IPS-NIHi7 (cell line): ENCODE data around the gene TBX3.

Experiments
- DNase-seq: peaks from one replicate; pipeline ENCODE4 v3.0.0; 2012; ENCODE audit warnings: mixed read lengths; ENCODE audit errors: extremely low spot score

Gene TBX3

GRCh38 chr12:114682785-114683708 is 928 bp downstream of the TBX3 start:
- DNase-seq, result no peak

GRCh38 chr12:114682106-114682784 is 1.7 kb downstream of the TBX3 start:
- no peak for DNase-seq

DNA sequence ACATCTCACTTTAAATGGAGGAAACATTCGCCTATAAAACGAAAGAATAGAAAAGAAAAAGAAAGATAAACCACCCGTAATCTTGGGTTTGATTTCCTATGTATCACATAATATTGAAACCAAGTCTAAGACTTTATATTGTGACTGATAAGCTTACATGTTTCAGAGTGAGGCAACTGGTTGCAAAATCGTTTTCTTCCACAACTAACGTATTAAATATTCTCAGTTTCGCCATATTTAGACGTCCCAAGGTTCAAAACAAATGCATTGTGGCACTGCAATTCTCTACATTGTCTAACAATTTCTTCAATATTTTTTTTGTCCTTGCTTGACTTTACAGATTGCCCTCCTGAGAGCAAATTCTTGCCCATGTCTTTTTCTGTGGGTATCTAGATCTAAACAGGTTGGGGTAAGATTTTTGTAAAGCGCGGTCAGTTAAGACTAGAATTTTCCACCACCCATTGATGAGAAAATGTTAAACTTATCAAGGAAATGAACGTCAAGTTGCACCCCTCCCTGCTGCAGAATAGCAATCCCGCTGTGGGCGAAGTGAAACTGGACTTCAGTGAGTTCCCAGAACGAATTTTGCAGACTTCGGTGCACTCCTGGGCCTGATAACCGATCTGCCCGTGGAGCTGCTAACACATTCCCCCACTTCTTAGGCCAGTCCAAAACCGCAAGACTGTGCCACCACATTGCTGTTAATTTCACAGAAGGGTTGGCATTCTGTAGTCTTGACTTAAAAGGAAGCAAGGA is 2.7 kb downstream of the TBX3 start:
- DNase-seq, result no peak

DNA sequence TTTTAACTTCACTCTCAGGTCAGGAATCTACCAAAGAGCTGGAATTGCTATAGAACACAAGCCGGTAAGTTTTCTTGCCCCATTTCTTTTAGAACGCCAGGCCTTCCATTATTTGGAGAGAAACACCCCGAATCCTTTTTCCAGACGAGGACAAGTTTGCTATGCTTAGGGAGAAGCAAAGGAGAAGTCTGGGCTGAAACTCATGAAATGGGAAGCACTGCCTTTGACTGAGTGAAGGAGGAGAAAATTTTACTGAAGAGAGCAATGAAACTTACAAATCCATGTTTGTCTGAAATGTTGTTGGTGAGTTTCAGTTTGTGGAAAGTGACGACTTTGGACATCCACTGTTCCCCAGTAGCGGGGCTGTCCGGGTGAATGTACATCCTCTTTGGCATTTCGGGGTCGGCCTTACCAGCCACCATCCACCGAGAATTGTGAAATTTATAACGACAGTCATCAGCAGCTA is 3.3 kb downstream of the TBX3 start:
- DNase-seq, result no peak

- no peak for DNase-seq
These were observed 4.0 kb downstream of the TBX3 start for GRCh38 chr12:114679942-114680341.

- DNase-seq, result no peak
These were observed 4.5 kb downstream of the TBX3 start for GRCh38 chr12:114679452-114679875.

- DNase-seq, result no peak
These were observed 5.3 kb downstream of the TBX3 start for GRCh38 chr12:114678718-114679117.

- no peak for DNase-seq
These were observed 5.9 kb downstream of the TBX3 start for GRCh38 chr12:114678028-114678427.

DNA sequence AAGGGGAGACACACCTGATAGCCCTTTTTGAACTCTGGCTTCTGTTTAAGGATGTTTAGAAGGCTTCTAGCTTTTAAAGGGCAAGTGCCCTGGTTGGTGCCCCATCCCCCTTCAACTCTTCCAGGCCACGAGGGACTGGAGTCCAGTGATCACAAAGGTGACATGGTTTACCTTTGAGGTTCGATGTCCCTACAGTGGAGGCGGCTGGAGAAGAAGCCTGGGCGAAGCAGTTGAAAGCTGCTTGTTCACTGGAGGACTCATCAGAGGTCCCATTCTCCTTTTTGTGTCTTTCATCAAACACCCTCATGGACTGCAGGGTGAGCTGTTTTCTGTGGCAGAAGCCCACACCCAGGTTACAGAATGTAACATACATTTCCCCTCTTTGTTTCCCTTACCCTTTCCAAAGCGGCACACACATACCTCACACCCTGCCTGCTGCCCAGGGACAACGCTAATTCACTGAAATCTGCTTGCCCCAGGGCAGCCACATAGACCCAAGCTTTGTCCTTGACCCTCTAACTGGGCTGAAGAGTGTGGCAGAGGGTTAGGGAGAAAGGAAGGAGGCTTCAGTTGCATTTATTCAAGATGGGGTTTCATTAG is 7.7 kb downstream of the TBX3 start:
- DNase-seq, result no peak

DNA sequence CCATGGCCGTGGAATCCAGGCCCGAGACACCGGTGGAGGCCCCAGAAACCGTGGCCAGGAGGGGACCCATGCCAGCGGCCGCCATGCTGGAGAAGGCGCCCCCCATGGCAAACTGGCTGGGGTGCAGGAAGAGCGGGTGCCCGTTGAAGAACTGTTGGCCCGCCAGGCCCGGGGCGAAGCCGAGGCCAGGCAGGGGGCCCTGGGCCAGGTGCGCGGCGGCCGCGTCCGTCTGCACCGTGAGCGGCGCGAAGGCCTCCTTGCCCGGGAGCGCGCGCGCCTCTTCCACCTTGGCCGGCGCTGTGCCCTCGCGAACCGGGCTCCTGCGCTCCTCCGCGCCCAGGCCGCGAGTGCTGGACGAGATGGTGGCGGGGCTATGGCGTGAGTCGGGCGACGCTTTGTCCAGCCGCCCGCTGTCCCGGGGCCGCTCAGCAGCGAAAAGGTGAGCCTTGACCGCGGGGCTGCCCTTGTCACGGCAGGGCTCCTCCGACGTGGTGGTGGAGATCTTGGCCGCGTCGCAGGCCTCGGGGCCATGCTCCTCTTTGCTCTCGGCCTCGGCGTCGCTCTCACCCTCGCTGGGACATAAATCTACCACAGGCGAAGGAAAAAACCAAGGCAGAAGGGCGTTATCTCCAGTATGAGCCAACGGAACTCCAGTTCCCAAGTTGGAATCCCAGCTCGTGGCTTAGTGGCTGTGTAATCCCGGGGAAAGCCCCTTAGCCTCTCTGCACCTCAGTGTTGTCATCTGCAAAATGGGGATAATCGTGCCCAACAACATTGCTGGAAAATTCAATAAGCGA is 9.5 kb downstream of the TBX3 start:
- DNase-seq, result no peak

- no peak for DNase-seq
These were observed 10.1 kb downstream of the TBX3 start for GRCh38 chr12:114673901-114674250.

- peak; percentile 33 for DNase-seq
These were observed 10.7 kb downstream of the TBX3 start for GRCh38 chr12:114673169-114673833.

GRCh38 chr12:114672817-114673168 is 11.2 kb downstream of the TBX3 start:
- no peak for DNase-seq

- peak; percentile 36 for DNase-seq
These were observed 12.2 kb downstream of the TBX3 start for GRCh38 chr12:114671443-114672411.

DNA sequence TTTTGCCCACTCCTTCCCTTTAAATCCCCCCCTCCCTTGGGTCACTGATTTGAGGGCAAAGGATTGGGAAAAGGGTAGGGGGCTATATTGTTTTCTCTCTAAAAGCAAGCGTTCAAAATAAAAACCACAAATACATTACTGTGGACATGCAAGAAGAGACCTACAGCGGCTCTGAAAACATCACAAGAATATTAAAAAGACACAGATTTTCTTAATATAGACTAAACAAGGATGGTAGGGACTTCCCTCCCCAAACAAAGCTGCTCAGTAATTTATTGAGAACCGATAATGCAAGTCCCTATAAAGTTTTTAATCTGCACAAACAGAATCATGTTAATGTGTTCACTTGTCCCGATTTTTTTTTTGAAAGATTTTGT is 12.9 kb downstream of the TBX3 start:
- DNase-seq, result no peak

- DNase-seq, result no peak
These were observed 13.5 kb downstream of the TBX3 start for GRCh38 chr12:114670291-114670980.

- peak; percentile 11 for DNase-seq
These were observed 14.3 kb downstream of the TBX3 start for GRCh38 chr12:114669401-114670290.

DNA sequence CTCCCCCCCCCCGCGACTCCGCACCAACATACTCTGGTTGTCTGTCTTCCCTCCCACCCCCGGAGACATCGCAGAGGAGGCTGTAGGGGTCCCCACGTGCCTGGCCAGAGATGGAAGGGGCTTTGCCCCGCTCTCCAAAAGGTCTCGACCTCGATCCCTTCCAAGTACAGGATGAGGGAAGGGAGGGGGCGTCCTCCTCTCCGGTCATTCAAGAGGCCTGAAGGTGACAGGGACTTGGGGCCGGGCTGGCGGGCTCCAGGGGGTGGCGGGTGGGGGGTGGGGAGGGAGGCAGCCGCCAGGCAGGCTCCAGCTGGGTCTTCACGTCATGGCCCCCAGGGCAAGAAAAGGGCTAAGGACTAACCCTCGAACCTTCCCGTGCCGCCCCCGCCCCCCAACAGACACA is 15.1 kb downstream of the TBX3 start:
- peak; percentile 29 for DNase-seq
